Daoy (cell line): ENCODE results near the gene PRR14. TPM values are rescaled to one million over a fixed set of nuclear protein-coding genes. Genes with fewer than 3 reads are reported as not detected.
A peak's percentile ranks its signal among the peaks of the same experiment; 100 is the strongest.
"Not testable (repeated sequence)": the region's sequence is repeated elsewhere in the genome, so short reads cannot be mapped to it uniquely, and the experiment has no call there.

Experiments
- DNase-seq: peaks from one replicate; pipeline ENCODE4 v3.0.0-alpha.2; 2015; ENCODE audit warnings: low read depth
- total RNA-seq: library from RNA; depleted of rRNA; stranded (reverse); fragments of >200 nt; shearing (Covaris generic); gene quantifications from 2 replicates; pipeline ENCODE4 v1.2.3, GENCODE V29; 2014; rRNA removed

Gene PRR14
- total RNA-seq, 1 experiment from 2014 or later, result 6.3 TPM

DNA sequence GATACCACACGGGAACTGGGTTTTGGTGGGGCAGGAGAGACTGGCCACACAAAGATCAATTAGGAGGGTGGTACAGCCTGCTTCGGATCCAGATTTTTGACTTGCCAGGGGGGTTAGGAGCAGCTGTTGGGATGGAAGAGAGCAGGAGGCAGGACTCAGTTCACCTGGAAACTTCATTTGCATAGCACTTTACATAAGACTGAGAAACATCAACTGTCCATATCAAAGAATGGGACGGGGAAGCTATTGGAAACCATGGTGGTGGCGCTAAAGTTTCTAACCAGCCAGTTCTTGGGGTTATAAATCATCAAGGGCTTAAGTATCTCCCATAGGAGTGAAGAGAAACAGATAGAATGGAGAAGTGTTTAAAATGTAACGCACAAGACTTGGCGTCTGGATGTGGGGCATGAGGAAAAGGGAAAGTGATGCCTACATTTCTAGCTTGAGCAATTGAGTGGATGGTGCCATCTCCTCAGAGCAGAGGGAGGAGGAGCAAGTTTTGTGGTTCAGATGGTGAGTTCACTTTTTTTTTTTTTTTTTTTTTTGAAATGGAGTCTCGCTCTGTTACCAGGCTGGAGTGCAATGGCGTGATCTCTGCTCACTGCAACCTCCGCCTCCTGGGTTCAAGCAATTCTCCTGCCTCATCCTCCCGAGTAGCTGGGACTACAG is 41.8 kb downstream of the PRR14 start:
- DNase-seq, result no peak

DNA sequence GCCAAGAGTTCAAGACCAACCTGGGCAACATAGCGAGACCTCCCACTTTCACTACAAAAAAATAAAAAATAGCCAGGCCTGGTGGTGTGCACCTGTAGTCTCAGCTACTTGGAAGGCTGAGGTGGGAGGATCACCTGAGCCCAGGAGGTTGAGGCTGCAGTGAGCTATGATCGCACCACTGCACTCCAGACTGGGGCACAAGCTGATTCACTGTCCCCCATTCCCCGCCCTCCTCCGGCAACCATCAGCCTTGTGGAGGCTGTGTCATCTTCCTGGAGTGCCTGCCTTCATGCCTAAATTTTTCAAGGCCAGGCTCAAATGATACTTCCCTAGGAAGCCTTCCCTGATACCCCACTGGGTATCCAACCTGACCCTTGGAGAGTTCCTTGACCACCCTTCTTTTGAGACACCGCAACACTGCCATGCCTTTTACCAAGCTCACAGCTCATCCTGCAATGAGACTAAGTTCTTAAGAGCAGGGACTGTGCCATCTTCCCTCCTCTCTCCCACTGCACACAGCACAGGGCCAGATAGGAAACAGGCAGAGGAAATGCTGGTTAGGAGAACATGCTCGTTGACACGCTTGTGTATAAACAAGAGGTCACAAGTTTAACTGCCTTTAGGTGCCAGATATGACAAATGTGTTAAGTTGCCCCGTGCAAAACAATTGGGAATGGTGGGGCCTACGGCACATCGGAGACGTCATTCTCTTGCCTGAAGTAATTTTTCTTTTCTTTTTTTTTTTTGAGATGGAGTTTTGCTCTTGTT is 44.4 kb downstream of the PRR14 start:
- DNase-seq, result no peak

DNA sequence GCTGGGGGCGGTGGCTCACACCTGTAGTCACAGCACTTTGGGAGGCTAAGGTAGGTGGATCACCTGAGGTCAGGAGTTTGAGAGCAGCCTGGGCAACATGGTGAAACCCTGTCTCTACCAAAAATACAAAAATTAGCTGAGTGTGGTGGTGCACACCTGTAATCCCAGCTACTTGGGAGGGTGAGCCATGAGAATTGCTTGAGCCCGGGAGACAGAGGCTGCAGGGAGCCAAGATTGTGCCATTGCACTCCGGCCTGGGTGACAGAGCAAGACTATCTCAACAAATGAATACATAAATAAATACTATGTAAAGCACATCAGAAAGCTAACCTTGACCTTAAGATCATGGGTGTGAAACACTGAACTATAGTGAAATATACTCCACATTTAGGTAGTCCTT is 45.9 kb downstream of the PRR14 start:
- not testable (repeated sequence) for DNase-seq

DNA sequence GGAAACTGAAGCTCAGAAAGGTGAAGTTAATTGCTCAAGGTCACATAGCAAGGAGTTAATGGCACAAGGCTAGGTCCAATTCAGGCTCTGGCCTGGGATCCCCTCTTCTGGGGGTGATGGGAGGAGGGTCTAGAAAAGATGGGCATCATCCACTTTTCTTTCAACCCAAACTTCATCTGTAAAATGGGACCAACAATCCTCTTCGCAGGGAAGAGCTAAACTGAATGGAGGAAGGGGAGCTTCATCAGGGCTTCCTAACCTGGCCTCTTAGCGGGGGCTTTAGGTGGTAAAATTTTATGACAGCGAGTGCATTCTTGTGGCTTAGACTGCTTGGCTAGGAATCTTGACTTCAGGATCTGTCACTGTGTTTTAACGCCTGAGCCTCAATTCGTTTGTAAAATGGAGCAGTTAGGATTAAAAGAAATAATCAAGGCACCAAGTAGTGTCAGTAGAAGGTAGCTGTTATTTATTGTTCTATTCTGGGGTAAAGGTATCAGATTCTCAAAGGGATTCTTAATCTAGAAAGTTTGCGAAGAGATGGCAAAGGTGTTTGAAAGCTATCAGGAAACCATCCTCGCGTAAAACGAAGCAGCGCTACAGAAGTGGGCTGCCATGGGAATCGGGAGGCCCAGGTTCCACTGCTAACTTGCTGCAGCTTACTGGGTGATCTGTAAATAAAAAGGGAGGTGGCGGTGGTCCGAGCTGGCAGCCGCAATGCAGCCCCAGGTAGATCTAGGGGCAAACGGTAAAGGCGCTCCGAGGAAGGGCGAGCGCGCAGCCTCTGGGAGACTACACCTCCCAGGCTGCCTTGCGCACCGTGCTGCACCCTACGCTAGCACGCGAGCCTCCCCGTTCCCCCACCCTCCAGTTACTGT is 46.7 kb downstream of the PRR14 start:
- DNase-seq, result no peak

DNA sequence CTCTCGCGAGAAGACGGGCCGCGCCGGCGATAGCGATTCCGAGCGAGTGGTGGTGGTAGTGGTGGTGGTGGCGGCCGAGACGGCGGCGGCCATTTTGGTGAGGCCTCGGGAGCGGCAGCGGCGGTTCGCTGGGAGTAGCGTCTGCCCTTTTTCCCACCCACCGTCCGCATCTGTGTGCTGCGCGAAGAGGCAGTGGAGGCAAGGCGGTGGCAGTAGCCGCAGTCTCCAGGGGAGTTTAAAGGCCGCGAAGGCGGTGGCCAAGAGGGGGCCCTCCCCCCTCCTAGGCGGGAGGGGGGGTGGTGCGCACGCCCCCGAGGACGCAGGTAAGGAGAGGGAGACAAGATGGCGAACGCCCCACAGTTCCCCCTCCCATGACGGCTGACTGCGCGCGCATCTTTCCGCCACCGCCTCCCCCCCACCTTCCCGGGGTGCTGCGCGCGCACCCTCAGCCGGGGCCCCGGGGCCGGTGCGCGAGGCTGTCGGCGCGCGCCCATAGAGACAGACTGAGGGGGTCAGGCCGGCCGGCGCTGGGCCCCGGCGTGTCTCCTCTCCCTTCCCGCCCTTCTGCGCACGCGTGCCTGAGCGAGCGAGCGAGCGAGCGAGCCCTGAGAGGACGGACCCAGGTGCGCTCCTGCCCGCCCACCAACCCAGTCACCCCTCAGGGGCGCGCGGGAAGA is 47.5 kb downstream of the PRR14 start:
- peak; percentile 98 for DNase-seq

DNA sequence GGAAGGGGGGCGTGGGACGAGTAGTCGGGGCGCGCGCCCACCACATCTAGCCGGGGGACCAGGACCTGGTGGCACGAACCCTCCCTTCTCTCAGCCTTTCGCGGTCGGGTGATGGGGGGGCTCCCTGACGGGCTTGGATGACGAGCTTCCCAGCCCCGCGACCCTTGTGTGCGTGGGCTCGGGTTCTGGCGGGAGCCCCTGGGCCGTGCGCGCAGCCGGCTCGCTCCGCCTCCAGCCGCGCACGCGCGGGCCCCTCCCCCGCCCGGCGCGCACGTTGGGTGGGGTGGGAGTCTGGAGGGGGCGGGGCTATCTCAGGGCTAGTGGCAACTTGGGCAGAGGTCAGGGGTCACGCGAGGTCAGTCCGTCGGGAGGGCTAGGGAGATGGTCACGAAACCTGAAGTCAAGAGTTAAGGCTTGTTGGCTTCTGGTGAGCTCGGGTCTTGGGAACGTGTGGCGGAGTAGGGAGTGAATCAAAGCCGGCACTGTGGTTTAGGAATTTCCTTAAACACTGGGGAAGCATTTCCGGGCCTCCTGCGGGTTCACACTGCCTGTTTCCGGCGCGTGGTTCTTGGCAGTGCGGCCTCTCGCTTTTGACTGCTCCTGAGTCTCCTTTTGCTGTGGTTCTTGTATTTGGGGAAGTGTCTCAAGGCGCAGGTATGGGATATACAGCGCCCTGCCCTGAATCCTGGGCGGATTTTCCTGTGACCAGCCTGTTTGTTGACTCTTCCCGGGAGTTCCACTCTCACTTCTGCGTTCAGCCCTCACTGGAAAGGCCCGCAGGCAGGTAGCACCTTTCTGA is 48.3 kb downstream of the PRR14 start, which contains the start of gene SRCAP:
Gene SRCAP (plus strand): TSS at position 356 of the 799 bp plus-strand sequence. CDS start 1,654 bp downstream, outside the sequence.
- peak; percentile 86 for DNase-seq

DNA sequence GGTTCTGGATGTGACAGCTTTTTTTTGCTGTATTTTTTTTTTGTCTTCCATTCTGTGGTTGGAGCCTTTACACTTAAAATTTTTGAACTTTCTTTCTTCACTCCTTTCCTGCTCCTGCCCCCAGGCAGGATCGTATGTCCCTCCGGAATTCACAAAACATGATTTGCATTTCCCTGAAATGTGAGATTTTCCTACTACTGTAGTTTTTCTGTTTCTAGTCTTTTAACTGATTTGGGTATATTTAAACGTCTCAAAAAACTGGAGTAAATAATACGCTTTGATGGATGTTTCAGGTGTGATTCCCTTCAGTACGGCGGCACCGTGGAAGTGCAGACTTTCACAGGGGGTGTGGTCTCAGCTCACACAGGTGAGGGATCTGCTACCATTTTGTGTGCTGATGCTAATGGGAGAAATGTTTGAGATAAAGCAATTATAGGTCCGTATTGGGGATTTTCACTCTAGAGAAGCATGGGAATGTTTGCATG is 48.9 kb downstream of the PRR14 start:
- DNase-seq, result no peak

DNA sequence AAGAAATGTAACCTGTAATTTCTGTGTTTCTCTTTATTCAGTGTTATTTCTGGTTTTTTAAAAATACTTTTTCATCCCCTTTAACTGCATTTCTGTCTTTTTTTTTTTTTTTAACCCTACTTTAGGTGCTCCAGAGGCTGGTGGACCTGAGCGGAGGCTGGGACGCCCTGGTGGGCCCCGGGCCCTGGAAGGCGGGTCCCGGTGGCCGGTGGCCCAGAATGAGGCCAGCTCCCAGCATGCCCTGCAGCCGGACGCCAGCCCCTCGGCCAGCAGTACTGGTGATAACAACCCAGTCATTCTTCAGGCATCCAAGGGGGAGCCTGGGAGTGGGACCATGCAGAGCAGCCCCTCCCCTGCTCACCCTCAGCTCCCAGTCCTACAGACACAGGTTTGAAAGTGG is 49.7 kb downstream of the PRR14 start:
- no peak for DNase-seq

DNA sequence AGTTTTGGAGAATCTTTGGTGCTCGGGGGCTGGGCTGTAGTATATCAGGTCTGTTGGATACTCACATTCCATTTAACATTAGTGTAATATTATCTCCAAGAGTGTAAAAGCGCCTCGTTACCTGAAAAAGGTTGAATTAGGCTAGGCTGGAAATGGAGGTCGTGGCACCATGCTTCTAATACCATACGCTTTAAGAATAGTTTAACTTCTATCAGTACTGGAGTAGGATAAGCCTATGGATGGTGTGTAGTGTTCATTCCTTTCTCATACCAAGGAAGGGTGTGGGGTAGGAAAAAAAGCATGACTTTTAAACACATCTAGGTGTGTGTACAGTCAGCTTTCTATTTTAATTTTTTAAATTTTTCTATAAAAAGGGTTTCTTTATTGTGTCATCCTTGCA is 50.2 kb downstream of the PRR14 start:
- no peak for DNase-seq

DNA sequence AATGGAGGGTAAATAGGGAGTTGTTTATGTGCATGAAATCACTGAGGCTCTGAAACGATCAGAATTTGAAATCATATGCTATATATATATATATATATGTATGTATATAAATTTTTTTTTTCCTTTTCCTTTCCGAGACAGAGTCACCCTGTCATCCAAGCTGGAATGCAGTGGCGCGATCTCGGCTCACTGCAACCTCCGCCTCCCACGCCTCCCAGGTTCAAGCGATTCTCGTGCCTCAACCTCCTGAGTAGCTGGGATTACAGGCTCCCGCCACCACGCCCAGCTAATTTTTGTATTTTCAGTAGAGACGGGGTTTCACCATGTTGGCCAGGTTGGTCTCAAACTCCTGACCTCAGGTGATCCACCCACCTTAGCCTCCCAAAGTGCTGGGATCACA is 52.3 kb downstream of the PRR14 start:
- DNase-seq, result not testable (repeated sequence)

DNA sequence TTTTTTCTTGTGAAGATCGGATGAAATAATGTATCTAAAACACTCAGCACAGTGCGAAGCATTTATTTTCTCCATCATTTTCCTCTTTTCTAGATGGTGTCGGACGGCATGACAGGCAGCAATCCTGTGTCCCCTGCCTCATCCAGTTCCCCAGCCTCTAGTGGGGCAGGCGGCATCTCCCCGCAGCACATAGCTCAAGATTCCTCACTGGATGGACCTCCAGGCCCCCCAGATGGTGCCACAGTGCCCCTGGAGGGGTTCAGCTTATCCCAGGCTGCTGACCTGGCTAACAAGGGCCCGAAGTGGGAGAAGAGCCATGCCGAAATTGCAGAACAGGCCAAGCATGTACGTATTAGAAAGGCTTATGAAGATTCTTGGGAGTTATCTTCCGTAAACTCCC is 53.2 kb downstream of the PRR14 start:
- no peak for DNase-seq

Other genes with a start within 250 kb of the PRR14 start
- gene ZNF771, start 243.4 kb upstream of the PRR14 start, total RNA-seq, result 13.8 and 19.7 TPM in 2 replicates
- 27.3 and 30.3 TPM in 2 replicates for gene DCTPP1, start 220.9 kb upstream of the PRR14 start, total RNA-seq
- gene SEPHS2, start 205.1 kb upstream of the PRR14 start, total RNA-seq, result 5.0 and 6.4 TPM in 2 replicates
- gene ITGAL, start 178.2 kb upstream of the PRR14 start, total RNA-seq, result not detected in 2 replicates
- gene ZNF768, start 124.4 kb upstream of the PRR14 start, total RNA-seq, result 16.7 and 19.2 TPM in 2 replicates
- 5.5 and 6.9 TPM in 2 replicates for gene ZNF747, start 116.1 kb upstream of the PRR14 start, total RNA-seq
- 3.3 and 4.4 TPM in 2 replicates for gene ZNF764, start 92.6 kb upstream of the PRR14 start, total RNA-seq
- 7.1 and 15.5 TPM in 2 replicates for gene ZNF688, start 79.2 kb upstream of the PRR14 start, total RNA-seq
- gene ZNF785, start 65.3 kb upstream of the PRR14 start, total RNA-seq, result 2.7 and 6.2 TPM in 2 replicates
- gene ZNF689, start 40.6 kb upstream of the PRR14 start, total RNA-seq, result 7.3 and 7.5 TPM in 2 replicates
- 9.8 and 14.5 TPM in 2 replicates for gene FBRS, start 7.5 kb downstream of the PRR14 start, total RNA-seq
- 1.6 and 11.3 TPM in 2 replicates for gene SRCAP, start 48.2 kb downstream of the PRR14 start, total RNA-seq
- gene PHKG2, start 97.5 kb downstream of the PRR14 start, total RNA-seq, result 16.5 and 24.5 TPM in 2 replicates
- 0.91 and 5.2 TPM in 2 replicates for gene CFAP119, start 111.1 kb downstream of the PRR14 start, total RNA-seq
- gene RNF40, start 111.4 kb downstream of the PRR14 start, total RNA-seq, result 57.8 and 58.9 TPM in 2 replicates
- gene ZNF629, start 136.2 kb downstream of the PRR14 start, total RNA-seq, result 5.0 and 6.5 TPM in 2 replicates
- gene BCL7C, start 243.1 kb downstream of the PRR14 start, total RNA-seq, result 27.8 and 29.4 TPM in 2 replicates
- gene CTF1, start 245.7 kb downstream of the PRR14 start, total RNA-seq, result 0.33 and 0.46 TPM in 2 replicates